CD4-positive, alpha-beta T cell treated with Interleukin-15 for 4 hours (primary cell): ENCODE measurements around the gene CASKIN1.
"Not testable (repeated sequence)": the region's sequence is repeated elsewhere in the genome, so short reads cannot be mapped to it uniquely, and the experiment has no call there.

Experiments
- DNase-seq: peaks from one replicate; pipeline ENCODE4 v3.0.0-alpha.2; 2020; ENCODE audit warnings: low spot score

Gene CASKIN1, protein sequence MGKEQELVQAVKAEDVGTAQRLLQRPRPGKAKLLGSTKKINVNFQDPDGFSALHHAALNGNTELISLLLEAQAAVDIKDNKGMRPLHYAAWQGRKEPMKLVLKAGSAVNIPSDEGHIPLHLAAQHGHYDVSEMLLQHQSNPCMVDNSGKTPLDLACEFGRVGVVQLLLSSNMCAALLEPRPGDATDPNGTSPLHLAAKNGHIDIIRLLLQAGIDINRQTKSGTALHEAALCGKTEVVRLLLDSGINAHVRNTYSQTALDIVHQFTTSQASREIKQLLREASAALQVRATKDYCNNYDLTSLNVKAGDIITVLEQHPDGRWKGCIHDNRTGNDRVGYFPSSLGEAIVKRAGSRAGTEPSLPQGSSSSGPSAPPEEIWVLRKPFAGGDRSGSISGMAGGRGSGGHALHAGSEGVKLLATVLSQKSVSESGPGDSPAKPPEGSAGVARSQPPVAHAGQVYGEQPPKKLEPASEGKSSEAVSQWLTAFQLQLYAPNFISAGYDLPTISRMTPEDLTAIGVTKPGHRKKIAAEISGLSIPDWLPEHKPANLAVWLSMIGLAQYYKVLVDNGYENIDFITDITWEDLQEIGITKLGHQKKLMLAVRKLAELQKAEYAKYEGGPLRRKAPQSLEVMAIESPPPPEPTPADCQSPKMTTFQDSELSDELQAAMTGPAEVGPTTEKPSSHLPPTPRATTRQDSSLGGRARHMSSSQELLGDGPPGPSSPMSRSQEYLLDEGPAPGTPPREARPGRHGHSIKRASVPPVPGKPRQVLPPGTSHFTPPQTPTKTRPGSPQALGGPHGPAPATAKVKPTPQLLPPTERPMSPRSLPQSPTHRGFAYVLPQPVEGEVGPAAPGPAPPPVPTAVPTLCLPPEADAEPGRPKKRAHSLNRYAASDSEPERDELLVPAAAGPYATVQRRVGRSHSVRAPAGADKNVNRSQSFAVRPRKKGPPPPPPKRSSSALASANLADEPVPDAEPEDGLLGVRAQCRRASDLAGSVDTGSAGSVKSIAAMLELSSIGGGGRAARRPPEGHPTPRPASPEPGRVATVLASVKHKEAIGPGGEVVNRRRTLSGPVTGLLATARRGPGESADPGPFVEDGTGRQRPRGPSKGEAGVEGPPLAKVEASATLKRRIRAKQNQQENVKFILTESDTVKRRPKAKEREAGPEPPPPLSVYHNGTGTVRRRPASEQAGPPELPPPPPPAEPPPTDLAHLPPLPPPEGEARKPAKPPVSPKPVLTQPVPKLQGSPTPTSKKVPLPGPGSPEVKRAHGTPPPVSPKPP (N-terminal part only)

DNA sequence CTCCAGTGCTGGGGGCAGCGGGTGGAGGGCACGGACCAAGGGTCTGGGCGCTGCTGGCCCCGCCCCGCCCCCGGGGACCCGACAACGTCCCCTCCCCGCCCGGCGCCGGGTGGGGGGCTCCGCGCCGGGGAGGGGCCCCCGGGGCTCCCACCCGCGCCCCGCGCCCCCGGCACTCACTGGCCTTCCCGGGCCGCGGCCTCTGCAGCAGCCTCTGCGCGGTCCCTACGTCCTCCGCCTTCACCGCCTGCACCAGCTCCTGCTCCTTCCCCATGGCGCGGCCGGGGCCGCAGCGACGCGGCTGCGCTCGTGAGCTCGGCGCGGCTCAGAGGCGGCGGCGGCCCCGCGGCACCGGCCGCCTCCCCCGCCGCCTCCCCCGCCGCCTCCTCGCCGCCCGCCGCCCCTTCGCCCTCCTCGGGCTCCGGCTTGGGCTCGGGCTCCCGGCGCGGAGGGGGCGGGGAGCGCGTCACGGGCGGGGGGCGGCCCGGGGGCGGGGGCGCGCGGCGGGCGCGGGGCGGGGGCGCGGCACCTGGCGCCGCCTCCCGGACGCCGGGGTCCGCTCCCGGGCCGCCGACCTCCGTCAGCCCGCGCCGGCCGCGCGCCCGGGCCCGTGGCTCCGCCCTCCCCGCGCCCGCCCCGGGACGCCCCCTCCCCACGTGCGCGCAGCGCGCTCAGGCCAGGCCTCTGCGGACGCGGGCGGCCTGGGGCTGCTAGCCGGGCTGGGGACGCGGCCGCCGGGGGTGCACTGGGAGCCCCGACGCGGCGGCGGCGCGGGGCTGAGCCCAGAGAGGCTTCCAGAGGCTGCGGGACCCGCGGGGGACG, at the start of gene CASKIN1:
Gene CASKIN1 (minus strand): TSS at position 444 of the 819 bp plus-strand sequence. CDS start 173 bp downstream, at position 271.
- no peak for DNase-seq

DNA sequence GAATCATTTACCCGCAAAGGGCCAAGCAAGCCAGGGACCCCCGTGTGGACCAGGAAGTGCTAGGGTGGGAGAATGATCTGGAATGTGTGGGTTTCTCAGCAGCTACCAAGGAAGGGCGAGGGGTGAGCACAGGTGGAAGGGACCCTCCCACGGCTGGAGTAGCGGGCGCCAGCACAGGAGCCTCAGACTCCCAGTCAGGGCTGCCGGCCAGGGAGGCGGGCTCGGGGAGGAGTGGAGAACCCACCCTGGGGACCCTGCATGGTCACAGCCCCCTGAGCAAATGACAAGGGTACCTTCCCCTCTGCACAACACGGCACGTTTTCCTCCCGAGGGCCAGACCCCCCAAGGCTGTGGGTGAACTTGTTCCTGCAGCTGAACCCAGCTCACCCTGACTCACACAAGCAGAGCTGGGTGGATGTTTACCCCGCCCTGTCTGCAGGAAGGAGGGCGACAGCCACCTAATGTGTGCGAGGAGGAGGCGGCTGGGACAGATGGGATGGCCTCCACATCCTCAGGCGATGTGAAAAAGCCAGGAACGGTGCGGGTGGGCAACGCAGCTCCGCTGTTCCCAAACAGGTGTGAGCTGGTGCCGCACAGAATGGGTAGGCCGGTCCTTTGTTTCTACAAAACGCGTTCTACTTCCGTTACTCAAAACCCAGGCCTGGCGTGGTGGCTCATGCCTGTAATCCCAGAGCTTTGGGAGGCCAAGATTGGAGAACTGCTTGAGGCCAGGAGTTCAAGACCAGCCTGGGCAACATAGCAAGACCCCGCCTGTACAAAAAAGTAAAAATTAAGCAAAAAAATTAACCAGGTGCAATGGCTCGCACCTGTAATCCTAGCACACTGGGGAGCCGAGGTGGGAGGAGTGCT, 48.8 kb upstream of the CASKIN1 start:
- DNase-seq, result no peak

DNA sequence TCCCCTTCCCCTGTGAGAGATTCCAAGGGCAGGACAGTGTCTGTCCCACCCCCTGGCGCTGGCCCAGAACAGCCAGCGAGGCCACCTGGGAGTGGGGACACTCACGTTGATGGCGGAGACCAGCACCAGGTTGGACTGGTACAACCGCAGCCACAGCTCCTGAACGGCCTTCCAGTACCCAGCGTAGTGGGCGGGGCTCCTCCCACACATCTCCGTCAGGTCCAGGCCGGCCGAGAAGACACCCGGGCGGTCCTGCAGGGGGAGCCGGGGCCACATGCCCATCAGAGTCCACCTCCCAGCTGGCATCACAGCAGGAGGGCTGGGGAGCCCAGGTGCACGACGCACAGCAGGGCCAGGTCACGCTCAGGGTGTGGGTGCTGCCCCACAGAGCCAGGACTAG, 47.9 kb upstream of the CASKIN1 start:
- no peak for DNase-seq

DNA sequence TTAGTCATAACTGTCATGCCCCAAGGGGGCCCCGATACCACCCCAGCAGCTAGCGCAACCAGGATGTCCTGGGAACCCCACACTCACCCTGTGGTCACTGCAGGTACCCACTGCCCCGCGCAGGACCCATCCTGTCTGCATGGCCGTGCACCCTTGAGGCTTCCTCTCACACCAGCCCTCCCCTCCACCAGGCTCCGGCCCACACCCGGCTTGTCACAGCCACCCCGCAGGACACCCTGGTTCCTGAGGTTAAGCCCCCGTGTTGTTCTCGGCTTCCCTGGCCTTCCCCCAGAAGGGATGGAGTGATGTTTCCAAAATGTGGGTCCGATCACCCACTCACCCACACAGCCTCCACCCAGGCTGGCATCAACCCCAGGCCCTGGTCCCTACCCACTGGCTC, 47.4 kb upstream of the CASKIN1 start:
- no peak for DNase-seq

DNA sequence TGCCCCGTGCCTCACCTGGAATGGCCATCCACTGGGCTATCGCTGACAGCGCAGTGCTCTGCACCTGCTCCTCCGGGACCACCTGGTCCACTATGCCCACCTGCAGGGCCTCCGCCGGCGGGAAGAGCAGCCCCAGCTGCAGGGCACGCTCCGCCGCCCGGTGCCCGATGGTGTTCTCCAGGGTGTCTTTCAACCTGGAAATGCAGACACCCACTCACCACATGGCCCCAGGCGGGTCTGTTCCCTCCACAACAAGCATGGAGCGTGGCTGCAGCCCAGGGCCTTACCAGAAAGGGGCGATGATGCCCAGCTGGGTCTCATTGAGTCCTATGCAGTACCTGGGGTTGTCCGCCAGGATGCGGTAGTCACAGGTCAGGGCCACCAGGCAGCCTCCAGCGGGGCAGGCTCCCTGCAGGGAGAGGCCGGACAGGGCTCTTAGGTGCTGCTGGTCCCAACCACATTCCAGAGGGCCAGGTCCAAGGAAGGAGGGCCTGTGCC, 46.7 kb upstream of the CASKIN1 start:
- DNase-seq, result no peak

DNA sequence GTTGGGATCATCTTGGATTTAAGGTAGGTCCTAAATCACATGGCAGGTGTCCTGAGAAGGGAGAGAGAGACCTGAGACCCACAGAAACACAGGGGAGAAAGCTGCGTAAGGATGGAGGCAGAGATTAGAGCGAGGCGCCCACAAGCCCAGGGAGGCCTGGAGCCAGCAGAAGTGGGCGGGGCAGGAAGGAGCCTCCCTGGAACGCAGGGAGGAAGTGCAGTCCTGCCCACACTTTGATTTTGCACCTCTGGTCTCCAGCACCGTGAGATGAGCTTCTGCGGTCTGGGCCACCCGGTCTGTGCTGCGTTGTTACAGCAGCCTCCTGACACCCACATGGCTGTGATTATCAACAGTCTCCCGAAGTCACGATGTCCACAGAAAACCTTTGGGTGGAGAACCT, 46.2 kb upstream of the CASKIN1 start:
- no peak for DNase-seq

DNA sequence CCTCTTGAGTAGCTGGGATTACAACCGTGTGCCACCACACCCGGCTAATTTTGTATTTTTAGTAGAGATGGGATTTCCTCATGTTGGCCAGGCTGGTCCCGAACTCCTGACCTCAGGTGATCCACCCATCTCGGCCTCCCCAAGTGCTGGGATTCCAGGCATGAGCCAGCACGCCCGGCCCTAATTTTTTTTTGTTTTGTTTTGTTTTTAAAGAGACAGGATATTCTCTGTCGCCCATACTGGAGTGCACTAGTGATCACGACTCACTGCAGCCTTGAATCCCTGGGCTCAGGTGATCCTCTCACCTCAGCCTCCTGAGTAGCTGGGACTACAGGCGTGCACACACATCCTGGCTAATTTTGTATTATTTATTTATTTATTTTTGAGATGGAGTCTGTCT, 43.9 kb upstream of the CASKIN1 start:
- not testable (repeated sequence) for DNase-seq

DNA sequence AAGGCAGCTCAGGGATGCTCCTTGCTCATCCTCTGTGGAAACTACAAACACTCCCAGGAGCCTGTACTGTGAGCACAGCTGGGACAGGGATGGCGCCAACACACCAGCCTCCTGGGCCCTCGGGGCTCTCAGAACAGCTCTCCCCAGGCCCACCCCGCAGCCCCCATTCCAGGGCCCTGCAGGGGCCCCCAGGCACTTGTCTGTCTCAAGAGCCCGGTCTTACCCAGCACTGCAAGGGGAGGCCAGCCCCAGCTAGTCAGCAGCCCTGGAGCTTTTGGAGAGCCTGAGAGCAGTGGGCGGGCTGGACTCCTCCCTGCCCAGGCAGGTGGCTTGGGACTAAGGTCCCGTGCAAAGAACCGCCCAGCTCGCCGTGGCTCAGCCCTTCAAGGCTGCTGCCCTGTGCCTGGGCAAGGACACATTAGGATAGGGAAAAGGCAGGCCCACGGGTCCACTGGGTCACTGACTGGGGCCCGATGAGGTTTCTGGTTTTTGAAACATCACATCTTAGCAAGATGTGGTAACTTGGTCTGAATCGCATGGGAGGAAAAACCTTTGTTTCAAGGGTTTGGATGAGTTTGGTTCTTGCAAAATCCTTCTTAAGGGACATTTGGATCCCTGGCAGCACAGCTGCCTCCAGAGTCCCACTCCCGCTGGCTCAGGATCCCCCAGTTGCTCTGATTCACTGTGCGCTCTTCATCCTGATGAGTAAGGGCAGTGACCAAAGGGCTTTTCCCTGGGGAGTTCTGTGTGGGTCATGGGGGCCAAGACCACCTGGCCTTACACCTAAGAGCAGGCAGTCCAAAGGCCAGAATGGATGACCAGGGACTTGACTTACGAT, 42.7 kb upstream of the CASKIN1 start:
- no peak for DNase-seq

DNA sequence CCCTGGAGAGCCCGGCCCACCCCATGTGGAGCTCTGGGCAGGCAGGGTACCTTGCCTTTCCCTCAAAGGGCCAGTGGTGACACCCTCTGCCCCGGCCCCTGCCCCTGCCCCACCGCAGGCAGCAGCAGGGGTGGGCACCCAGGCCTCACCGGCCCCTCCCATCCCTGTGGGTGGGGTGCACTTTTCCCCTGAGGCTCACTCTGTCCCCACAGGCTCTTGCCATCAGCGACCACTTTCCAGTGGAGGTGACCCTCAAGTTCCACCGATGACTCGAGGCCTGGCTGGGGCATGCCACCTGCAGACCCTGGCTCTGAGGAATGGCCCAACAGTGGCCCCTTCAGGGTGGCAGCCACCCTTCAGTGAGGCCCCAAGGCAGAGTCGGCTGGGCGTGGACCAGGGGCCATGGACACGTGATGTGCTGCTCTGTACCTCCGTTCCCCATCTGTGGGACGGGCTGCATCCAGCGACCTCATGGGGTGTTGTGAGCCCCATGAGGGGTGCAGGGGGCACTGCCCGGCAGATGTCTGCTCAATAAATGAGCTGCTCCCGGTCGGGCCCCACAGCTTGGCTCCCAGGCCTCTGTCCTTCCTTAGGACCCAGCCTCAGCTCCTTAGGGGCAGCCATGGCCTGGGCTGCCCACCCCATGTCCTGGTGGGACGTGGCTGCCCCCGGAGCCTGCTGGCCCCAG, 41.9 kb upstream of the CASKIN1 start:
- DNase-seq, result no peak

DNA sequence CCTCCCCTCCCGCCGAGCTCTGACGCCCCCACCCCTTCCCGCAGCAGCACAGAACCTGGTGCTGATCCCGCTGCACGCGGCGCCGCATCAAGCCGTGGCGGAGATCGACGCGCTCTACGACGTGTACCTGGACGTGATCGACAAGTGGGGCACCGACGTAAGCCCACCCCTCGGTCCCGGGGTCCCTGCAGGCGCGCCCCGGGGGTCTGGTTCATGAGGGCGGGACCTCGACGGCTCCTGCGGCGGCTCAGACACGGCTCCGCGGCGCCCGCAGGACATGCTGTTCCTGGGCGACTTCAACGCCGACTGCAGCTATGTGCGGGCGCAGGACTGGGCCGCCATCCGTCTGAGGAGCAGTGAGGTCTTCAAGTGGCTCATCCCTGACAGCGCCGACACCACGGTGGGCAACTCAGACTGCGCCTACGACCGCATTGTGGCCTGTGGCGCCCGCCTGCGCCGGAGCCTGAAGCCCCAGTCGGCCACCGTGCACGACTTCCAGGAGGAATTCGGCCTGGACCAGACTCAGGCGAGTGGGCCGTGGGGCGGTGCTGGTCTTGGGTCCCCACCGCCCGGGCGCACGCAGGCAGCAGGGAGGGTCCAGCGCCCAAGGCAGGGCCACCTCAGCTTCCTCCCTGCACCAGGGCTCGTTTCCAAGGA, 41.2 kb upstream of the CASKIN1 start:
- no peak for DNase-seq

DNA sequence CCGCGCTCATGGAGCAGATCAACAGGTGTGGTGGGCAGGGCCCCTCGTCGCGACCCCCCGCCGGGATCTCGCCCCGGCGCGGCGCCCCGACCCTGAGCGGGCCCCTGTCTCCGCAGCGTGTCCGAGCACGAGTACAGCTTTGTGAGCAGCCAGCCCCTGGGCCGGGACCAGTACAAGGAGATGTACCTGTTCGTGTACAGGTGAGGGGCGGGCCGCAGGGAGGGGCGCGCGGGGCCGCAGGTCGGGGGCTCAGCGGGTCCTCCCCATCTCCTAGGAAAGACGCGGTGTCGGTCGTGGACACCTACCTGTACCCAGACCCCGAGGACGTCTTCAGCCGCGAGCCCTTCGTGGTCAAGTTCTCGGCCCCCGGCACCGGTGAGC, 40.7 kb upstream of the CASKIN1 start:
- DNase-seq, result no peak

DNA sequence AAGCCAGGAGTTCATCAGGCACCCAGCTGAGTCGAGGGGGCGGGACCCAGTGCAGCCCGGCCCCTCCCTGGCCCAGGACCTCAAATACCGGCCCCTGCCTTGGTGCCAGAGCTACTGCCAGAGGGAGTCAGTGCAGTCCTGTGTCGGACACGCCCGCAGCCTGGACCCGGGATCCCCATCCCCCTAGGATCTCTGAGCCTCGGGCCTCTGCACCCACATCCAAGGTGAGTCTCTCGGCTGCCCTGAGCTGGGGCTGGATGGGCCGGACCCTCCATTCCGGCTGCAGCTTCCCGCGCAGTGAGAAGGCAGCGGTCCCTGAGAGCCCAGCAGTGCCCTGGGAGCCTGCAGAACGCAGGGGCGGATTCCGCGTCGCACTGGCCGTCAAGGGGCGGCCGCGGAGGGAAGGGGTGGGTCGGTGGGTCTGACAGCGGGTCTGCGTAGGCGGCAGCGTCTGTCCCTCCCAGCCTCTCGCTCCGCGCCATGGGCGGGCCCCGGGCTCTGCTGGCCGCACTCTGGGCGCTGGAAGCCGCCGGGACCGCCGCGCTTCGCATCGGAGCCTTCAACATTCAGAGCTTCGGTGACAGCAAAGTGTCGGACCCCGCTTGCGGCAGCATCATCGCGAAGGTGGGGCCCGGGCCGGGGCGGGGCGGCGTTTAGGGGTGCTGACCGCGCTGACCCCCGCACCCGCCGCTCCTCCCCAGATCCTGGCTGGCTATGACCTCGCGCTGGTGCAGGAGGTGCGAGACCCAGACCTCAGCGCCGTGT, 40.1 kb upstream of the CASKIN1 start, which contains the start of gene DNASE1L2:
Gene DNASE1L2 (plus strand): TSS at position 108 of the 765 bp plus-strand sequence. CDS start 373 bp downstream, at position 481.
- no peak for DNase-seq

DNA sequence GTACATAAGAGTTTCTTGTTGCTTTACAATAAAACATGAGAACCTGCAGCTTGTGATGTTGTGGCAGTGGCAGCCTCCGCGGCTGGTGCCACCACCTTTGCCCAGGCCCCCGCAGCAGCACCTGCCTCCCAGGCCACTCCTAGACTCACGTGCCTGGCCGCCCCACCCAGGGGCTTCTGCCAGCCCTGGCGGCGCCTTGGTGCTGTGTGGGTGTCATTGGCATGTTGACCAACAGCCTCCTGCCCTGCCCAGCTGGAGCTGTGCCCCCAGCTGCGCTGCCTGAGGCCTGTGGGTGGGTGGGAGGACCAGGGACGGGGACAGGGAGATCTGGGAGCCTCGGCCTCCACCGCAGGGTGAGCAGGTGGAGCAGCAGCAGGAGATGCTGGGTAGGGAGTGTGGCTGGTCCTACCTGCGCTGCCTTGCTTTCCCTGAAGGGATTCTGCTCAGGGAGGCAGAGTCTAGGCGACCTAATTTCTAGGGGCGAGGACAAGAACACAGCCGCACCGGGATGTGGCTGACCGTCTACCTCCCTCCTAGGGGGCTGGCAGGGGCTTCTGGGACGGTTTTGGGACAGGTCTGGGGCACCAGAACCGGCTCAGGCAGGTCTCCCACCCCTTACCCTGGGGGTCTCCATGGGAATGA, 39.4 kb upstream of the CASKIN1 start:
- DNase-seq, result no peak

DNA sequence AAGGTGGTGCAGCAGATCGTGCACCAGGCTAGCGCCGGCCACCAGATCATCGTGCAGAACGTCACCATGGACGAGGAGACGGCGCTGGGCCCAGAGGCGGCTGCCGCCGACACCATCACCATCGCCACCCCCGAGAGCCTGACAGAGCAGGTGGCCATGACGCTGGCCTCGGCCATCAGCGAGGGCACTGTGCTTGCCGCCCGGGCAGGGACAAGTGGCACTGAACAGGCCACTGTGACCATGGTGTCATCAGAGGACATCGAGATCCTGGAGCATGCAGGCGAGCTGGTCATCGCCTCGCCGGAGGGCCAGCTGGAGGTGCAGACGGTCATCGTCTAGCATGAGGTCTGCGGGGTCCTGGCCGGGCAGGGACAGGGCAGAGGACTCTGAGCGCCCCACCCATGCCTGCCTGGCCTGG, 38.8 kb upstream of the CASKIN1 start:
- DNase-seq, result no peak

DNA sequence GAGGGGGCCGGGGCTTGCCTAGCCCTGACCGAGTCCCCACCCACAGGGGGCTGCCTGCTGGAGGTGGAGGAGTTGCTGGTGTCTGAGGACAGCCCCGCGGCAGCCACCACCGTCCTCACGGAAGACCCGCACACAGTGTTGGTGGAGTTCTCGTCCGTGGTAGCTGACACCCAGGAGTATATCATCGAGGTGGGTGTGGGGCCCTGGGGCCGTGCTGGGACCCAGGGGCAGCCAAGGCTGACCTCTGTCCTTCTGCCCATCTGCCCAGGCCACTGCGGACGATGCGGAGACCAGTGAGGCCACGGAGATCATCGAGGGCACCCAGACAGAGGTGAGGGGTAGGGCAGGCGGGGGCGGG, 38.4 kb upstream of the CASKIN1 start:
- DNase-seq, result no peak

DNA sequence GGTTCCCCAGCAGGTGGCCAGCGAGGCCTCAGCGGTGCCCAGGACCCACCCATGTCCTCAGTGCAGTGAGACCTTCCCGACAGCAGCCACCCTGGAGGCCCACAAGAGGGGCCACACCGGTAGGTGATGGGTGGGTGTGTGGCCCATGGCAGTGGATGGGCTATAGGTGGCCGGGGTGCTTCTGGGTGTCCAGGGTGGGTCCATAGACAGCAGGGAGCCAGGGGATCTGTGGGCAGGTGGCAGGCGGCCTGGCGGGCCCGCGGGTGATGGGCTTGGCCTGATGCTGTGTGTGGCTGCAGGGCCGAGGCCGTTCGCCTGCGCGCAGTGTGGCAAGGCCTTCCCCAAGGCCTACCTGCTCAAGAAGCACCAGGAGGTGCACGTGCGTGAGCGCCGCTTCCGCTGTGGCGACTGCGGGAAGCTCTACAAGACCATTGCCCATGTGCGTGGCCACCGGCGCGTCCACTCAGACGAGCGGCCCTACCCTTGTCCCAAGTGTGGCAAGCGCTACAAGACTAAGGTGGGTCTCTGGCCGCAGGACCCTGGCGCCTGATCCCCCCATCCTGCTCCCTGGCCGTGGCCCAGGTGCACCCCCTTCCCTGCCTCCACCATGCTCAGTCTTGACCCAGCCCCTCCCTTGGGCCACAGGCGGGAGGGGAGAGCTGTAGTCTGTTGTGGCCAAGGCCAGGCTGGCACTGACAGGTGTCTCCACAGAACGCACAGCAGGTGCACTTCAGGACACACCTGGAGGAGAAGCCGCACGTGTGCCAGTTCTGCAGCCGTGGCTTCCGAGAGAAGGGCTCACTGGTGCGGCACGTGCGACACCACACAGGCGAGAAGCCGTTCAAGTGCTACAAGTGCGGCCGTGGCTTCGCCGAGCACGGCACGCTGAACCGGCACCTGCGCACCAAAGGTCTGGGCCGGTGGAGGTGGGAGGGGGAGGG, 37.7 kb upstream of the CASKIN1 start:
- no peak for DNase-seq
